NB4 (cell line): Measurements from ENCODE around the gene RBFOX1.

Source experiments
- CTCF ChIP-seq: IDR thresholded peaks from one replicate; pipeline ENCODE4 v1.5.1; 2012; ENCODE audit warnings: low read depth, low read length
- POLR2A ChIP-seq: IDR thresholded peaks from 2 replicates; pipeline ENCODE4 v1.6.1; 2011; ENCODE audit warnings: mild to moderate bottlenecking; ENCODE audit not compliant: insufficient read length; ENCODE audit errors: extremely low read depth

GRCh38 chr16:7394720-7395336, 62.2 kb downstream of the RBFOX1 start:
- TF ChIP-seq CTCF = no peak
- TF ChIP-seq POLR2A = no peak
